ENCODE results near the gene USP17L18. TPM values are rescaled to one million over a fixed set of nuclear protein-coding genes. Genes with fewer than 3 reads are reported as not detected.
"Not testable (repeated sequence)": the region's sequence is repeated elsewhere in the genome, so short reads cannot be mapped to it uniquely, and the experiment has no call there.

USP17L18 gene
- total RNA-seq, 6 experiments from 2014 or later, result not detected

DNA sequence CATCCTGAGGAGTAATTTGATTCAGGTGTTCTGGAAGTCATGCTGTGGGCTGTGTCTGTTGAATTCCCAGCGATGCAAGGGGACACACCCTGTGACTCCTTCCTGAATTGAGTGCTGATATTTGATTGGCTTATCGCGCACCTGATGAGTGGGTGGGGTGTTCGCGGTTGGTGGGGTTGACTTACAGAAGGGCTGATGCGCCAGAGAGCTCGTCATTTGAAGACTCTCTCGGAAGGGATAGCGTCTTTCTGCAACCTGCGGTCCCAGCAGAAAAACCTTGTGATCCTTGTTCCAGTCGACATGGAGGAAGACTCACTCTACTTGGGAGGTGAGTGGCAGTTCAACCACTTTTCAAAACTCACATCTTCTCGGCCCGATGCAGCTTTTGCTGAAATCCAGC is 4.6 kb downstream of the USP17L18 start, which contains the start of gene USP17L19:
USP17L19 (plus strand) TSS at position 301 of the 400 bp plus-strand sequence; CDS start at position 301, 0 bp downstream.
- H3K27ac ChIP-seq; H3K36me3 ChIP-seq; DNase-seq; H3K9me3 ChIP-seq; H3K4me1 ChIP-seq; ATAC-seq; H3K27me3 ChIP-seq; H3K4me3 ChIP-seq; intact Hi-C loops (cut with DNase I): not testable (repeated sequence)
- WGBS (ENCODE audit: insufficient coverage, low coverage, low lambda C conversion rate, missing lambda C conversion rate), result no CpG with 5 or more reads among the region's 13 CpGs

GRCh38 chr4:9257824-9258223 is 9.4 kb downstream of the USP17L18 start, which contains the start of gene USP17L20:
TSS of gene USP17L20 (plus strand) at chr4:9258124. CDS start at chr4:9258124, 0 bp downstream.
- H3K36me3 ChIP-seq; intact Hi-C loops (cut with DNase I); H3K4me3 ChIP-seq; DNase-seq; H3K27me3 ChIP-seq; H3K27ac ChIP-seq; H3K9me3 ChIP-seq; ATAC-seq; H3K4me1 ChIP-seq: not testable (repeated sequence)
- WGBS (ENCODE audit: insufficient coverage, low coverage, low lambda C conversion rate, missing lambda C conversion rate), result no CpG with 5 or more reads among the region's 15 CpGs

DNA sequence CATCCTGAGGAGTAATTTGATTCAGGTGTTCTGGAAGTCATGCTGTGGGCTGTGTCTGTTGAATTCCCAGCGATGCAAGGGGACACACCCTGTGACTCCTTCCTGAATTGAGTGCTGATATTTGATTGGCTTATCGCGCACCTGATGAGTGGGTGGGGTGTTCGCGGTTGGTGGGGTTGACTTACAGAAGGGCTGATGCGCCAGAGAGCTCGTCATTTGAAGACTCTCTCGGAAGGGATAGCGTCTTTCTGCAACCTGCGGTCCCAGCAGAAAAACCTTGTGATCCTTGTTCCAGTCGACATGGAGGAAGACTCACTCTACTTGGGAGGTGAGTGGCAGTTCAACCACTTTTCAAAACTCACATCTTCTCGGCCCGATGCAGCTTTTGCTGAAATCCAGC is 14.1 kb downstream of the USP17L18 start, which contains the start of gene USP17L21:
USP17L21 (plus strand) TSS at position 301 of the 400 bp plus-strand sequence; CDS start at position 301, 0 bp downstream.
- no CpG with 5 or more reads among the region's 13 CpGs for WGBS (ENCODE audit: insufficient coverage, low coverage, low lambda C conversion rate, missing lambda C conversion rate)
- intact Hi-C loops (cut with DNase I), result not testable (repeated sequence)

GRCh38 chr4:9267319-9267718 is 18.9 kb downstream of the USP17L18 start, which contains the start of gene USP17L22:
TSS of gene USP17L22 (plus strand) at chr4:9267619. CDS start at chr4:9267619, 0 bp downstream.
- ATAC-seq; DNase-seq; H3K27ac ChIP-seq; H3K36me3 ChIP-seq; H3K4me3 ChIP-seq; H3K4me1 ChIP-seq; H3K27me3 ChIP-seq; H3K9me3 ChIP-seq; intact Hi-C loops (cut with DNase I): not testable (repeated sequence)
- WGBS (ENCODE audit: insufficient coverage, low coverage, low lambda C conversion rate, missing lambda C conversion rate), result no CpG with 5 or more reads among the region's 15 CpGs

More for the DNA sequence above, 14.1 kb downstream of the USP17L18 start, which contains the start of gene USP17L21:
- H3K9me3 ChIP-seq, H3K4me3 ChIP-seq, DNase-seq, H3K27ac ChIP-seq, H3K27me3 ChIP-seq, ATAC-seq, H3K4me1 ChIP-seq, H3K36me3 ChIP-seq: not testable (repeated sequence)

- peak; percentile 56 to 71 (median 64) for DNase-seq
- H3K4me3 ChIP-seq; ATAC-seq; H3K4me1 ChIP-seq; H3K27ac ChIP-seq; intact Hi-C loops (cut with DNase I); H3K9me3 ChIP-seq; H3K36me3 ChIP-seq; H3K27me3 ChIP-seq: not testable (repeated sequence)
- 70% methylated on average over 8 of the region's 10 CpGs for WGBS (ENCODE audit: insufficient coverage, low coverage, low lambda C conversion rate, missing lambda C conversion rate)
Measured at GRCh38 chr4:9271719-9272118, 23.3 kb downstream of the USP17L18 start.

Other genes with a start within 250 kb of the USP17L18 start
- not detected for gene FAM90A26, start 78.2 kb upstream of the USP17L18 start, total RNA-seq
- gene USP17L10, start 38.0 kb upstream of the USP17L18 start, total RNA-seq, result not detected
- not detected for gene USP17L11, start 33.2 kb upstream of the USP17L18 start, total RNA-seq
- gene USP17L12, start 28.5 kb upstream of the USP17L18 start, total RNA-seq, result not detected
- gene USP17L13, start 23.7 kb upstream of the USP17L18 start, total RNA-seq, result not detected
- gene USP17L15, start 14.2 kb upstream of the USP17L18 start, total RNA-seq, result not detected
- gene USP17L17, start 4.8 kb upstream of the USP17L18 start, total RNA-seq, result not detected
- not detected for gene USP17L19, start 4.7 kb downstream of the USP17L18 start, total RNA-seq
- not detected for gene USP17L20, start 9.5 kb downstream of the USP17L18 start, total RNA-seq
- not detected for gene USP17L21, start 14.2 kb downstream of the USP17L18 start, total RNA-seq
- not detected for gene USP17L22, start 19.0 kb downstream of the USP17L18 start, total RNA-seq
- gene USP17L24, start 76.5 kb downstream of the USP17L18 start, total RNA-seq, result not detected
- gene USP17L25, start 81.3 kb downstream of the USP17L18 start, total RNA-seq, result not detected
- not detected for gene USP17L26, start 86.0 kb downstream of the USP17L18 start, total RNA-seq
- not detected for gene USP17L5, start 90.8 kb downstream of the USP17L18 start, total RNA-seq
- gene USP17L27, start 95.5 kb downstream of the USP17L18 start, total RNA-seq, result not detected
- not detected for gene USP17L28, start 100.3 kb downstream of the USP17L18 start, total RNA-seq
- gene USP17L29, start 105.0 kb downstream of the USP17L18 start, total RNA-seq, result not detected
- gene USP17L30, start 114.5 kb downstream of the USP17L18 start, total RNA-seq, result not detected
- not detected for gene DEFB131A, start 195.8 kb downstream of the USP17L18 start, total RNA-seq

Data from right lobe of liver (tissue), 6 donors.